ENCODE data around the gene OLFML2A.

- TF ChIP-seq CTCF (IDR thresholded peaks at IDR 0.05): no peak
- TF ChIP-seq POLR2A (IDR thresholded peaks at IDR 0.05): no peak
Observed at GRCh38 chr9:124797343-124798103, 20.6 kb downstream of the OLFML2A start.

Data from prostate gland (tissue), 2 donors.